ENCODE measurements around the gene ELOVL6.
"Not testable (repeated sequence)": the region's sequence is repeated elsewhere in the genome, so short reads cannot be mapped to it uniquely, and the experiment has no call there.

The ELOVL6 gene

GRCh38 chr4:110197529-110198042, 829 bp downstream of the ELOVL6 start:
- WGBS, 2 experiments = 0% methylated on average over 21 to 23 of the region's 26 CpGs
- Histone ChIP-seq H3K27me3 (ENCODE audit: control insufficient read depth, insufficient read depth, low read length, poor library complexity, severe bottlenecking) (no peaks in the 10 kb centered on the region), H3K4me3 (ENCODE audit: insufficient read depth, low read depth, low read length) (peak overlapping the region; percentile 76), H3K9me3 (ENCODE audit: control insufficient read depth, low read length) (no peaks in the 10 kb centered on the region), H3K36me3 (ENCODE audit: control insufficient read depth, insufficient read depth, low read length) (no peaks in the 10 kb centered on the region), H3K27ac (ENCODE audit: insufficient read depth, low read depth, low read length, poor library complexity, severe bottlenecking) (peak overlapping the region; percentile 86), H3K4me1 (ENCODE audit: control insufficient read depth, insufficient read depth, low read length) (peaks cover 16% of the 10 kb centered on the region)

DNA sequence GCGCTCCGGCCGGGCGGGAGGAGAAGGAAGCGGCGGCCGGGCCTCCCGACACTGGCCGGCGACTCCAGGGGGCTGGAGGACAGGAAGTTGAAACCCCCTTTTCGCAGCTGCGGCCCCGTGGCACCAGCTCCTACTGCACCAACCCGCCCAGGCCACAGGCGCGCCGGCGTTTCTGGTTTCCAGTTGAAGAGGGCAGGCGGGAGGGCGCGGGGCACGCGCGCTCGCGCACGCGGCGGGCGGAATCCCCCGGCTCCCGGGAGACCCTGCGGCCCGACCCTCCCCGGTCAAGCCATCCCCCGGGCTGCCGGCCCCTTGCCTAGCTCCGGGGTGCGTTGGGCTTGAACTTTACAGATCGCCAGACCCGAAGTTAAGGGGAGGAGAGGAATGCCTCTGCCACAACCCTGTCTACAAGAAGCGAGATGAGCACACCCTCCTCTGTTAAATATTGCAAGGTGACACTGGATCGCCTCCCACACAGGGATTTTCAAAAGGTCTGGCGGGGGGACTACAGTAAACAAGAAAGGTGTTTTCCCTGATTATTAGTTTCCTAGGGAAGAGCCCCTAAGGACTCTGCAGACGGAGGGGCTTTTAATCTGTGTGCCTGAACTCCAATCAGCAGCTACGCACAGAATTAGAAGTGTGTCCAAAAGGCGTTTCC, 1.4 kb downstream of the ELOVL6 start:
- H3K27ac ChIP-seq (ENCODE audit: insufficient read depth, low read depth, low read length, poor library complexity, severe bottlenecking) = peak overlapping the region; percentile 86
- peaks cover 16% of the 10 kb centered on the region for H3K4me1 ChIP-seq (ENCODE audit: control insufficient read depth, insufficient read depth, low read length)
- 0 to 1% methylated on average over 47 of the region's 47 CpGs for WGBS, 2 experiments
- H3K27me3 ChIP-seq (ENCODE audit: control insufficient read depth, insufficient read depth, low read length, poor library complexity, severe bottlenecking) = no peaks in the 10 kb centered on the region
- peak overlapping the region; percentile 76 for H3K4me3 ChIP-seq (ENCODE audit: insufficient read depth, low read depth, low read length)
- no peaks in the 10 kb centered on the region for H3K9me3 ChIP-seq (ENCODE audit: control insufficient read depth, low read length)
- H3K36me3 ChIP-seq (ENCODE audit: control insufficient read depth, insufficient read depth, low read length) = no peaks in the 10 kb centered on the region

- 0% methylated on average over 58 of the region's 58 CpGs for WGBS, 2 experiments
- H3K27ac ChIP-seq (ENCODE audit: insufficient read depth, low read depth, low read length, poor library complexity, severe bottlenecking) = peak overlapping the region; percentile 86
Observed at GRCh38 chr4:110196206-110196870, 2.1 kb downstream of the ELOVL6 start.

DNA sequence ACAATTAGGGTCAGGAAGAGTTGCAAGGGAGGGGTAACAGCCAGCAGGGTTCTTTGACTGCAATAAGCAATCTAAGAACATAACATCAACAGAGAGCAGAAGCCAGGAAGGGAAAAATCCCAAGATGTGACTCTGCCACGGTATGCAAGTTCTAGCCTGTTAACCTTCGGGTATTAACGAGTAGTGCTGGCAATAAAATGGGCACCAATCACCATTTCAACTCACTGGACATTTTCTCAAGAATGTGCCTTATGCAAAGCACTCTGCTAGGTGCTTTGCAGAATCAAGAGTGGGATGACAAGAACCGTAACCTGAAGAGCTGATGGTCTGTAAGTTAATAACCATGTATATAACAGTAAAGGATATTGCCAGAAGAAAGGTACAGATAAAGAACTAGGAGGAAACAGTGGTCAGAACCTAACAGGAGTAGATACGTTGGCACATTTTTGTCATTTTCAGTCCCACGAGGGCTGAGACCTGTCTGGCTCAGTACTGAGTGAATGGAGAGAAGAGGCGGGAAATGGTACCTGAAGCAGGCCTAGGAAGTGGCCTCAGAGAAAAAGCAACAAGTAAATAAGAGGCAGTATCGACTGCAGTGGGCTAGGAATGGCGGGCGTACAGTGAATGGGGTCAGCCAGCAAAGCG, 2.7 kb downstream of the ELOVL6 start:
- Histone ChIP-seq H3K9me3 (ENCODE audit: control insufficient read depth, low read length) (no peaks in the 10 kb centered on the region), H3K27ac (ENCODE audit: insufficient read depth, low read depth, low read length, poor library complexity, severe bottlenecking) (peak overlapping the region; percentile 86), H3K36me3 (ENCODE audit: control insufficient read depth, insufficient read depth, low read length) (no peaks in the 10 kb centered on the region), H3K4me1 (ENCODE audit: control insufficient read depth, insufficient read depth, low read length) (peaks cover 14% of the 10 kb centered on the region), H3K4me3 (ENCODE audit: insufficient read depth, low read depth, low read length) (peak overlapping the region; percentile 76), H3K27me3 (ENCODE audit: control insufficient read depth, insufficient read depth, low read length, poor library complexity, severe bottlenecking) (no peaks in the 10 kb centered on the region)
- WGBS, 2 experiments = 30 to 32% methylated on average over 11 of the region's 11 CpGs

More at GRCh38 chr4:110196206-110196870, 2.1 kb downstream of the ELOVL6 start:
- Histone ChIP-seq H3K9me3 (ENCODE audit: control insufficient read depth, low read length) (no peaks in the 10 kb centered on the region), H3K4me3 (ENCODE audit: insufficient read depth, low read depth, low read length) (peak overlapping the region; percentile 76), H3K4me1 (ENCODE audit: control insufficient read depth, insufficient read depth, low read length) (peaks cover 14% of the 10 kb centered on the region), H3K36me3 (ENCODE audit: control insufficient read depth, insufficient read depth, low read length) (no peaks in the 10 kb centered on the region), H3K27me3 (ENCODE audit: control insufficient read depth, insufficient read depth, low read length, poor library complexity, severe bottlenecking) (no peaks in the 10 kb centered on the region)

GRCh38 chr4:110193822-110194761, 4.3 kb downstream of the ELOVL6 start:
- Histone ChIP-seq H3K4me1 (ENCODE audit: control insufficient read depth, insufficient read depth, low read length) (peaks cover 14% of the 10 kb centered on the region), H3K4me3 (ENCODE audit: insufficient read depth, low read depth, low read length) (no peak overlapping the region), H3K9me3 (ENCODE audit: control insufficient read depth, low read length) (no peaks in the 10 kb centered on the region), H3K36me3 (ENCODE audit: control insufficient read depth, insufficient read depth, low read length) (no peaks in the 10 kb centered on the region), H3K27me3 (ENCODE audit: control insufficient read depth, insufficient read depth, low read length, poor library complexity, severe bottlenecking) (no peaks in the 10 kb centered on the region), H3K27ac (ENCODE audit: insufficient read depth, low read depth, low read length, poor library complexity, severe bottlenecking) (no peak overlapping the region)
- WGBS, 2 experiments = 67 to 69% methylated on average over 8 of the region's 8 CpGs

- peaks cover 14% of the 10 kb centered on the region for H3K4me1 ChIP-seq (ENCODE audit: control insufficient read depth, insufficient read depth, low read length)
- not testable (repeated sequence) for H3K36me3 ChIP-seq (ENCODE audit: control insufficient read depth, insufficient read depth, low read length); H3K9me3 ChIP-seq (ENCODE audit: control insufficient read depth, low read length); H3K4me3 ChIP-seq (ENCODE audit: insufficient read depth, low read depth, low read length); H3K27me3 ChIP-seq (ENCODE audit: control insufficient read depth, insufficient read depth, low read length, poor library complexity, severe bottlenecking); H3K27ac ChIP-seq (ENCODE audit: insufficient read depth, low read depth, low read length, poor library complexity, severe bottlenecking)
- 85 to 86% methylated on average over 7 of the region's 7 CpGs for WGBS, 2 experiments
Observed at GRCh38 chr4:110193287-110193686, 5.1 kb downstream of the ELOVL6 start.

- 96% methylated on average over 5 of the region's 5 CpGs for WGBS, 2 experiments
- no peak overlapping the region for H3K4me3 ChIP-seq (ENCODE audit: insufficient read depth, low read depth, low read length)
- no peak overlapping the region for H3K27ac ChIP-seq (ENCODE audit: insufficient read depth, low read depth, low read length, poor library complexity, severe bottlenecking)
- H3K9me3 ChIP-seq (ENCODE audit: control insufficient read depth, low read length) = no peaks in the 10 kb centered on the region
- peaks cover 13% of the 10 kb centered on the region for H3K4me1 ChIP-seq (ENCODE audit: control insufficient read depth, insufficient read depth, low read length)
- no peaks in the 10 kb centered on the region for H3K36me3 ChIP-seq (ENCODE audit: control insufficient read depth, insufficient read depth, low read length)
- no peaks in the 10 kb centered on the region for H3K27me3 ChIP-seq (ENCODE audit: control insufficient read depth, insufficient read depth, low read length, poor library complexity, severe bottlenecking)
Observed at GRCh38 chr4:110190249-110190648, 8.2 kb downstream of the ELOVL6 start.

GRCh38 chr4:110188113-110188512, 10.3 kb downstream of the ELOVL6 start:
- Histone ChIP-seq H3K9me3 (ENCODE audit: control insufficient read depth, low read length) (no peaks in the 10 kb centered on the region), H3K27ac (ENCODE audit: insufficient read depth, low read depth, low read length, poor library complexity, severe bottlenecking) (no peak overlapping the region), H3K4me1 (ENCODE audit: control insufficient read depth, insufficient read depth, low read length) (peaks cover 21% of the 10 kb centered on the region), H3K4me3 (ENCODE audit: insufficient read depth, low read depth, low read length) (no peak overlapping the region), H3K36me3 (ENCODE audit: control insufficient read depth, insufficient read depth, low read length) (no peaks in the 10 kb centered on the region), H3K27me3 (ENCODE audit: control insufficient read depth, insufficient read depth, low read length, poor library complexity, severe bottlenecking) (no peaks in the 10 kb centered on the region)
- 100% methylated on average over 1 of the region's 1 CpG; no CpG with 5 or more reads in 1 of the 2 experiments for WGBS, 2 experiments

GRCh38 chr4:110184791-110185155, 13.6 kb downstream of the ELOVL6 start:
- H3K27me3 ChIP-seq (ENCODE audit: control insufficient read depth, insufficient read depth, low read length, poor library complexity, severe bottlenecking) = no peaks in the 10 kb centered on the region
- 9 to 21% methylated on average over 1 of the region's 1 CpG for WGBS, 2 experiments
- H3K4me1 ChIP-seq (ENCODE audit: control insufficient read depth, insufficient read depth, low read length) = peaks cover 21% of the 10 kb centered on the region
- no peaks in the 10 kb centered on the region for H3K36me3 ChIP-seq (ENCODE audit: control insufficient read depth, insufficient read depth, low read length)
- H3K4me3 ChIP-seq (ENCODE audit: insufficient read depth, low read depth, low read length) = no peak overlapping the region
- H3K27ac ChIP-seq (ENCODE audit: insufficient read depth, low read depth, low read length, poor library complexity, severe bottlenecking) = peak overlapping the region; percentile 39
- no peaks in the 10 kb centered on the region for H3K9me3 ChIP-seq (ENCODE audit: control insufficient read depth, low read length)

Measured in ectodermal cell (in vitro differentiated cells).